ENCODE results near the gene PRR16. TPM values are rescaled to one million over a fixed set of nuclear protein-coding genes. Genes with fewer than 3 reads are reported as not detected.

The PRR16 gene
- total RNA-seq, 2 experiments from 2014 or later, result not detected

DNA sequence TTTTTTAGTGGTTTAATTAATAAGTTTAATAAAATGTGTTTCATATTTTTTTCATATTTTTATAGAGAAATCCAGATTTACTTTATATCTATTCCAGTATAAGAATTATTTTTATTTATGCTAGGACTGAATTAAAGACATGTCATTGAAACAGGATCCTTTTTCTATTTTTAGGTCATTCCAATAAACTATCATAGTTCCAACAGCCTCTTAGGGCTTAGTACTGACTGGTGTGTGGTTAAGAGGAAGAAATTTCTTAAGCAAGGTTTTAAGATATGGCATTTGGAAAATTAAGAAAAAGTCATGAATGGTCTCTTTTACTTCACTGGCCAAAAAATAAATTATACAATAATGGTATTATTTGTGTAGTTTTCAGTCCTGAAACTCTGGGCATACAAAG, 31.2 kb upstream of the PRR16 start:
- no peaks in the 10 kb centered on the region for H3K4me1 Mint-ChIP-seq (ENCODE audit: low read depth)
- intact Hi-C loops (cut with micrococcal nuclease), result no loop called here
- H3K36me3 Mint-ChIP-seq (ENCODE audit: low read depth), result no peaks in the 10 kb centered on the region
- ChIA-PET CTCF (no interaction called here), POLR2A (no interaction called here)
- H3K9me3 Mint-ChIP-seq, result peaks cover 14% of the 10 kb centered on the region
- H3K27ac Mint-ChIP-seq, result no peak overlapping the region
- no peak for ATAC-seq
- TF ChIP-seq, protein P1, sequence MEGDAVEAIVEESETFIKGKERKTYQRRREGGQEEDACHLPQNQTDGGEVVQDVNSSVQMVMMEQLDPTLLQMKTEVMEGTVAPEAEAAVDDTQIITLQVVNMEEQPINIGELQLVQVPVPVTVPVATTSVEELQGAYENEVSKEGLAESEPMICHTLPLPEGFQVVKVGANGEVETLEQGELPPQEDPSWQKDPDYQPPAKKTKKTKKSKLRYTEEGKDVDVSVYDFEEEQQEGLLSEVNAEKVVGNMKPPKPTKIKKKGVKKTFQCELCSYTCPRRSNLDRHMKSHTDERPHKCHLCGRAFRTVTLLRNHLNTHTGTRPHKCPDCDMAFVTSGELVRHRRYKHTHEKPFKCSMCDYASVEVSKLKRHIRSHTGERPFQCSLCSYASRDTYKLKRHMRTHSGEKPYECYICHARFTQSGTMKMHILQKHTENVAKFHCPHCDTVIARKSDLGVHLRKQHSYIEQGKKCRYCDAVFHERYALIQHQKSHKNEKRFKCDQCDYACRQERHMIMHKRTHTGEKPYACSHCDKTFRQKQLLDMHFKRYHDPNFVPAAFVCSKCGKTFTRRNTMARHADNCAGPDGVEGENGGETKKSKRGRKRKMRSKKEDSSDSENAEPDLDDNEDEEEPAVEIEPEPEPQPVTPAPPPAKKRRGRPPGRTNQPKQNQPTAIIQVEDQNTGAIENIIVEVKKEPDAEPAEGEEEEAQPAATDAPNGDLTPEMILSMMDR (IDR thresholded peaks at IDR 0.05), result no peak
- no peak for DNase-seq
- H3K27me3 Mint-ChIP-seq, result no peaks in the 10 kb centered on the region
- no peak overlapping the region for H3K4me3 Mint-ChIP-seq

DNA sequence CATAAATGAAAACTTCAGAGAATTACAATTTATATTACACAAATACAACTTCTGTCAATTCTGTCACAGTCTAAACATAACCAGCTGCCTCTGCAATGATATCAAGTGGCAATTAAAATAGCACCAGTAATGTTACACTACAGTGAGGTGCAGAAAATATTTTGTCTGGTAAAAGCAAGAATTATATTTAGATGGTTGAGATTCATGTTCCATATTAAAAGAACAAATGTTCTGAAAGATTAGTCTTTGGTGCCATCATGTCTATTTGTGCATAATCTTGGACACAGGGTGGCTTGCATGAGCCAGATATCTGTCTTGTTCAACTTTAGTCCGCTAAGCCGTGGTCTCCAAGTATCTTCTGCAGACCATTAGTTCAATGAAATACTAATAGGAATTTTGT, 29.0 kb upstream of the PRR16 start:
- DNase-seq (no peak), ATAC-seq (no peak)
- Mint-ChIP-seq H3K4me3 (no peak overlapping the region), H3K36me3 (ENCODE audit: low read depth) (no peaks in the 10 kb centered on the region), H3K27ac (no peak overlapping the region), H3K4me1 (ENCODE audit: low read depth) (no peaks in the 10 kb centered on the region), H3K9me3 (peaks cover 7% of the 10 kb centered on the region), H3K27me3 (no peaks in the 10 kb centered on the region)
- ChIA-PET POLR2A (no interaction called here), CTCF (interaction anchor here (1.3 kb wide), 1 partner anchor 11 kb away, joined by 3 read pairs; no protein-coding TSS in a partner anchor)
- intact Hi-C loops (cut with micrococcal nuclease), result no loop called here
- TF ChIP-seq, protein P1 (IDR thresholded peaks at IDR 0.05), result no peak

DNA sequence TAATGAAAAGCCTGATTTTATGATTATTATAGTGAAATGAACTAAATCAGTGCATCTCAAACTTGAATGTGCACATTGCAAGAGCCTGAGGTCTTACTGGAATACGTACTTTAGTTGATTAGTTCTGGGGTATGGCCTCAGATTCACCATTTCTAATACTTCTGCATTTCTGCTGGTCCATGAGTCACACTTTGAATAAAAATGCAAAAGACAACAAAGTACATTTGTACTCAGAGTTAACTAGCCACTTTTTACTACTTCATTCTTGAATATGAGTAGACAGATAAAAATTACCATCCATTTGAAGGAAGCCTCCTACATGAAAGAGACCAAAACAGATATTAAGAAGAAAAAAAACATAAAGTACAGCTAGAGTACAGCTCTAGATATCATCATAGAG, 27.1 kb upstream of the PRR16 start:
- no peaks in the 10 kb centered on the region for H3K4me1 Mint-ChIP-seq (ENCODE audit: low read depth)
- intact Hi-C loops (cut with micrococcal nuclease), result no loop called here
- H3K9me3 Mint-ChIP-seq, result no peaks in the 10 kb centered on the region
- ATAC-seq (no peak), DNase-seq (no peak)
- no peaks in the 10 kb centered on the region for H3K36me3 Mint-ChIP-seq (ENCODE audit: low read depth)
- H3K27me3 Mint-ChIP-seq, result no peaks in the 10 kb centered on the region
- TF ChIP-seq, protein P1 (IDR thresholded peaks at IDR 0.05), result no peak
- ChIA-PET CTCF (no interaction called here), POLR2A (interaction anchor here (0.6 kb wide), 1 partner anchor 313 kb away, joined by 3 read pairs; no protein-coding TSS in a partner anchor)
- H3K4me3 Mint-ChIP-seq, result no peak overlapping the region
- H3K27ac Mint-ChIP-seq, result no peak overlapping the region

GRCh38 chr5:120442694-120443093, 21.4 kb upstream of the PRR16 start:
- CTCF ChIA-PET, result no interaction called here
- POLR2A ChIA-PET, result no interaction called here
- no peak overlapping the region for H3K4me3 Mint-ChIP-seq
- intact Hi-C loops (cut with micrococcal nuclease), result no loop called here
- no peaks in the 10 kb centered on the region for H3K4me1 Mint-ChIP-seq (ENCODE audit: low read depth)
- no peak for DNase-seq
- H3K9me3 Mint-ChIP-seq, result no peaks in the 10 kb centered on the region
- H3K36me3 Mint-ChIP-seq (ENCODE audit: low read depth), result no peaks in the 10 kb centered on the region
- H3K27ac Mint-ChIP-seq, result no peak overlapping the region
- no peak for ATAC-seq
- TF ChIP-seq, protein P1 (IDR thresholded peaks at IDR 0.05), result no peak
- H3K27me3 Mint-ChIP-seq, result no peaks in the 10 kb centered on the region

GRCh38 chr5:120443607-120444006, 20.5 kb upstream of the PRR16 start:
- Mint-ChIP-seq H3K27me3 (no peaks in the 10 kb centered on the region), H3K27ac (no peak overlapping the region), H3K9me3 (no peaks in the 10 kb centered on the region), H3K4me1 (ENCODE audit: low read depth) (no peaks in the 10 kb centered on the region), H3K36me3 (ENCODE audit: low read depth) (no peaks in the 10 kb centered on the region), H3K4me3 (no peak overlapping the region)
- TF ChIP-seq, protein P1 (IDR thresholded peaks at IDR 0.05), result no peak
- intact Hi-C loops (cut with micrococcal nuclease), result no loop called here
- ChIA-PET CTCF (no interaction called here), POLR2A (no interaction called here)
- no peak for DNase-seq
- ATAC-seq, result no peak
